Measurements from ENCODE around the gene C16orf82.

C16orf82 gene

DNA sequence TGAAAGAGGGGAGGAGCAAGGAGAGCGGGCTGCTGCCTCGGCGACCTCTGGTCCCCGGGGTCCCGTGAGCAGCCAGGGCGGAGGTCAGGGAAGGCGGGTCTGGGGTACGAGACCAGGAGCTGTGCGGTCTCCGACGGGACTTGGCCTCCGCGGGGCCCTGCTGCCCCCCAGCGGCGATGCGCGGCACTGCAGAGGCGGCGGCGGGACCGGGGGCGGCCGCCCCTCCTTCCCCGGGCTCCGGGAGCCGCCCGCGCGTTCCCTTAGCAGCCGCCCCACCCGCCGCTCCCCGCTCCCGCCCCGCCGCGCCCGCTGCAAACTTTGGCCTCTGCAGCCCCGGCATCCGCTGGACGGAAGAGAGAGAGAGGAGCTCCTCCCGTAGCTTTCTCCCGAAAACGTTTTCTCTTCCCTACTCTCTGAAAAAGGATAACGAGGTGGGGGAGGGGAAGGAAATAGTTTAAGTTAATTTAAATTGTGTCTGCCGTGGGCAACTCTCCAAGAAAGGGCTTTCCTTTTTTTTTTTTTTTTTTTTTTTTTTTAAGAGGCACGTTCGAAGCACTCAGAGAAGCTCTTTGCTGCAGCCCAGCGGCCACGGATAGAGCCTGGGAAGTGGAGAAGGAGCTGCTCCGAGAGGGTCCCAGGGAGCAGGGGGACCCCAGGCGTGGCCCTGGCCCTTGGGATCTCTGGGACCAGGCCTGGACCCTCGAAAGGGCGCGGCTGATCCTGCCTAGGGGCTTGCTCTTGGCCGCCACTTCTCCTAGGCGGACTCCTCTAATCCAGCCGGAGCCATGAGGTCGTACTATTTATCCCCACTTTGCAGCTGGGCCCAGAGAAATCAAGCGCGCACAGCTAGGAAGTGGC is 43.2 kb downstream of the C16orf82 start:
- 8% methylated on average over 57 of the region's 61 CpGs for WGBS
- Histone ChIP-seq H3K4me1 (ENCODE audit: insufficient read depth, low read length) (peaks cover 5% of the 10 kb centered on the region; the same call in 1 of the 2 replicates), H3K4me3 (ENCODE audit: low read length) (peak overlapping the region; percentile 64), H3K27ac (ENCODE audit: low read depth, low read length) (peak overlapping the region; percentile 83), H3K9me3 (ENCODE audit: insufficient read depth, low read depth, low read length) (no peaks in the 10 kb centered on the region), H3K9ac (ENCODE audit: low read depth, low read length) (peak overlapping the region; percentile 63), H3K36me3 (ENCODE audit: insufficient read depth, low read length) (no peaks in the 10 kb centered on the region), H3K27me3 (ENCODE audit: insufficient read depth, low read length) (peaks cover 6% of the 10 kb centered on the region; the same call in 1 of the 2 replicates)

DNA sequence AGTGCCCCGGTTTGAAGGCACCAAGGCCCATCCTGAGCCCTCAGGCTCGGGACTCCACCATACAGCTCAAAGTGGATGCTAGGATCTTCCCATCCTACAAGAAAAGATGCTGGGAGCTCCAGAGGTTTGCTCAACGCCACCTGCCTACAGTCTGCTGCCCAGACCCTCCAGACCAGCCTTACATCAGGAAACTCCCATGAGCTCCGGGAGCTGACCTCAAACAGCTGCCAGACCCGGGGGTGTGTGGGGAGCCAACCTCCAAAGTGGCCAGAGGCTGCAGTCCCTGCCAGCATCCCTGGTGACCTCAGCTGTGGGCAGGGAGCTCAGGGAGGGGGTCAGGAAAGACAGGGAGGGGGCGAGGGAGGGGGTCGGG is 43.8 kb downstream of the C16orf82 start:
- H3K27ac ChIP-seq (ENCODE audit: low read depth, low read length): no peak overlapping the region

DNA sequence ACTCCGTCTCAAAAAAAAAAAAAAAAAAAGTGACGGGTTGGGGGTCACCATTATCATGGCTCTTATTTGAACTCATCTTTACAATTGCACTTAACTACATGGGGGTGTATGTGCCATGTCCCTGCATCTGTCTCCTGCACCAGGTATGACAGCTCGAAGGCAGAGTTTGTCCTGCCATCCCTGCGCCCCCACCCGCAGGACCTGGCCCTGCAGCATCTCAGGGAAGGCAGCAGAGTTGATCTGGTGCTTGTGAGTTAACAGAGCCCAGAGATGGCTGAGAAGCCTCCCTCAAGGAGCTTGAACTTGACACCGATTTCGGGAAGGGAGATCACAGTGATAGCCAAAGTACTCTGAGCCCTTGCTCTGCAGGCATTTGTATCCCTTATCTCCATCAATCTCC is 44.8 kb downstream of the C16orf82 start:
- Histone ChIP-seq H3K4me1 (ENCODE audit: insufficient read depth, low read length) (peaks cover 5% of the 10 kb centered on the region; the same call in 1 of the 2 replicates), H3K9ac (ENCODE audit: low read depth, low read length) (no peak overlapping the region), H3K9me3 (ENCODE audit: insufficient read depth, low read depth, low read length) (no peaks in the 10 kb centered on the region), H3K27ac (ENCODE audit: low read depth, low read length) (no peak overlapping the region), H3K4me3 (ENCODE audit: low read length) (no peak overlapping the region), H3K36me3 (ENCODE audit: insufficient read depth, low read length) (no peaks in the 10 kb centered on the region), H3K27me3 (ENCODE audit: insufficient read depth, low read length) (peaks cover 6% of the 10 kb centered on the region; the same call in 1 of the 2 replicates)
- WGBS: 75% methylated on average over 6 of the region's 7 CpGs

More for the DNA sequence above, 43.8 kb downstream of the C16orf82 start:
- peaks cover 5% of the 10 kb centered on the region; the same call in 1 of the 2 replicates for H3K4me1 ChIP-seq (ENCODE audit: insufficient read depth, low read length)
- H3K9ac ChIP-seq (ENCODE audit: low read depth, low read length): peak overlapping the region; percentile 63
- peaks cover 6% of the 10 kb centered on the region; the same call in 1 of the 2 replicates for H3K27me3 ChIP-seq (ENCODE audit: insufficient read depth, low read length)
- WGBS: 61% methylated on average over 7 of the region's 7 CpGs
- no peak overlapping the region for H3K4me3 ChIP-seq (ENCODE audit: low read length)
- H3K36me3 ChIP-seq (ENCODE audit: insufficient read depth, low read length): no peaks in the 10 kb centered on the region
- no peaks in the 10 kb centered on the region for H3K9me3 ChIP-seq (ENCODE audit: insufficient read depth, low read depth, low read length)

DNA sequence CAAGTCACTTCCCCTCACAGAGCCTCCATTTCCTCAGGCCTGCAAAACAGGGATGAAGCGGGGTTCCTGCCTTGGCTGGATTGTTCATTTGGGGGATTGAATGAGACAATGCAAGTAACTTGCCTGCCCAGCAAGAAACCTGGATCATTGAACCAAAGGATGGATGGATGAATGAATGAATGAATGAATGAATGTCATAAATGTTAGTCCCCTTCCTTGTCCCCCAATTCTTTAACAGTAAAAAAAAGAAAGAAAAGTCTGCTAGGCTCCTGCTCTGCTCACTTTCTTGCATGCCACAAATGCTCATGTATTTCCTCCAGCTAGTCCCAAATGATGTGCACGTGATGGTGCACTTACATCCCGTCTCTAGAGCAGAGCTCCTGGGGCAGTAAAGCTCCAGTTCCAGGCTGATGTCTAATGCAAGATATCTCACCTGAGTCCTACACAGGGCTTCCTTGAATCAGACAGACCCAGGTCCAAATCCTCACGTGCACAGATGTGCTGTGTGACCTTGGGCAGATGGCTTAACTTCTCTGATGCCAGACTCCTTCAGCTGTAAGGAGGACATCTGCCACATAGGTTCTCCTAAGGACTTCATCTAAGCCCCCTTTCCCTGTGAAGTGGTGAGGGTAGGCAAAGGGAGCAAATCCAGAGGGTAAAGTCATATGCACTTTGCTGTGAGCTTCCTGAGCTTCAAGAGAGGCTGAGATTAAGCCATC is 45.5 kb downstream of the C16orf82 start:
- H3K9me3 ChIP-seq (ENCODE audit: insufficient read depth, low read depth, low read length): no peaks in the 10 kb centered on the region
- no peak overlapping the region for H3K9ac ChIP-seq (ENCODE audit: low read depth, low read length)
- no peaks in the 10 kb centered on the region for H3K36me3 ChIP-seq (ENCODE audit: insufficient read depth, low read length)
- peaks cover 6% of the 10 kb centered on the region; the same call in 1 of the 2 replicates for H3K27me3 ChIP-seq (ENCODE audit: insufficient read depth, low read length)
- H3K4me1 ChIP-seq (ENCODE audit: insufficient read depth, low read length): peaks cover 5% of the 10 kb centered on the region; the same call in 1 of the 2 replicates
- no peak overlapping the region for H3K27ac ChIP-seq (ENCODE audit: low read depth, low read length)
- 95% methylated on average over 4 of the region's 4 CpGs for WGBS
- H3K4me3 ChIP-seq (ENCODE audit: low read length): no peak overlapping the region

DNA sequence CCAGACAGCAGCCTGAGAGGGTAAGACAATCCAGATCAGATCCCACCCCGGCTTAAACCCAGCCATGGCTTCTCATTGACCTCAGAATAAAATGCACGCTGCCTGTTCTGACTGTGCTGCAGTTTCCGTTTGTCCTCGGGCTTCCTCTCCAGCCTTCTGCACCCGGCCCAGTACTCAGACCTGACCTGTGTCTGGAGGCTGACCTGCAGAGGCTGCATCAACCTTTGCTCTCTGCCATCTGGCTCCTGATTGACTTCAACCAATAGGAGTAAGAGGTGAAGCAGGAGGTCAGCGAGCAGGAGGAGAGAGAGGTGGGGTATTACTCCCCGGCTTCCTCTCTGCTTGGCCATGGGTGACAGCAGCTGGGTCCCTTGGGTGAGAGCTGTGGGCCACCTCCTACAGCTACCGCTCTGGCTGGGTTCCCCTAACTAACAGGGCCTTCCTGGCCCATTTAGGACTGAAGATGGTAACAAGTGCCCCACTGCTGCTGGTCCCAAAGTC is 46.7 kb downstream of the C16orf82 start:
- Histone ChIP-seq H3K27ac (ENCODE audit: low read depth, low read length) (no peak overlapping the region), H3K36me3 (ENCODE audit: insufficient read depth, low read length) (no peaks in the 10 kb centered on the region), H3K4me3 (ENCODE audit: low read length) (no peak overlapping the region), H3K27me3 (ENCODE audit: insufficient read depth, low read length) (peaks cover 6% of the 10 kb centered on the region; the same call in 1 of the 2 replicates), H3K9me3 (ENCODE audit: insufficient read depth, low read depth, low read length) (no peaks in the 10 kb centered on the region), H3K9ac (ENCODE audit: low read depth, low read length) (no peak overlapping the region), H3K4me1 (ENCODE audit: insufficient read depth, low read length) (peaks cover 5% of the 10 kb centered on the region; the same call in 1 of the 2 replicates)
- whole genome bisulfite sequencing: 86% methylated on average over 8 of the region's 8 CpGs

DNA sequence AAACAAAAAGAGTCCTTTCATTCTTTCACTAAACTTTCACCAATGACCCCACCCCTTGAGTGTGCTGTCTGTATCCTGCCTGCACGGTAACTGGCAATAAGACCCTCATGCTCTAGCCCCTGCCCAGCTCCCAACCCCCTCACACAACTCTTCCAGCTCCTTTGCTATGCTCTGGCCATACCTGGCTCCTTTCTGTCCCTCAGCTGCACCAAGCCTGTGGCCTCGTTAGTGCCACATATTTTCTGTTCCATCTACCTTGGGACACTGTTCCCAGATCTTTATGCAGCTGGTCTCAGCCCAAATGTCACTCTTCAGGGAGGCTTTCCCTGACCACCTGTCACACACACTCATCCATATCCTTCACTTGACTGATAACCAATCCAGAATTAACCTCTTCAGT is 47.3 kb downstream of the C16orf82 start:
- Histone ChIP-seq H3K27me3 (ENCODE audit: insufficient read depth, low read length) (peaks cover 3% of the 10 kb centered on the region; the same call in 1 of the 2 replicates), H3K4me1 (ENCODE audit: insufficient read depth, low read length) (peaks cover 5% of the 10 kb centered on the region; the same call in 1 of the 2 replicates), H3K27ac (ENCODE audit: low read depth, low read length) (no peak overlapping the region), H3K36me3 (ENCODE audit: insufficient read depth, low read length) (no peaks in the 10 kb centered on the region), H3K4me3 (ENCODE audit: low read length) (no peak overlapping the region), H3K9ac (ENCODE audit: low read depth, low read length) (no peak overlapping the region), H3K9me3 (ENCODE audit: insufficient read depth, low read depth, low read length) (no peaks in the 10 kb centered on the region)
- WGBS: 83% methylated on average over 2 of the region's 2 CpGs

DNA sequence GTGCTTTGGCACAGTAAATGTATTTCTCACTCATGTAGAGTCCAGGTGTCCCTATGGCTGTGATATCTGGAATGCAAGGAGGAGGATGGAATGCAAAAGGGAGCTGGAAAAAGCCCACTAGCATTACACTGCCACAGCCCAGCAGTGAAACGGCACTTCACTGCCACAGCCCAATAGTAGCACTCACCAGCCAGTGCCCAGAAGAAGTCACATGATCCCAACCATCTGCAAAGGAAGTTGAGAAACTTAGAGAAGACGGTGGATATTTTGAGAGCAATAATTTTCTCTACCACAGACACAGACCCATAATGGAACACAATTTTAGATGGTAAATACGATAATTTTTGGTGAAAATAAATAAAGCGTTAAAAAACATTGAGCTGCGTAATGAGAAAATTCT is 51.8 kb downstream of the C16orf82 start:
- 100% methylated on average over 2 of the region's 5 CpGs for WGBS
- Histone ChIP-seq H3K9me3 (ENCODE audit: insufficient read depth, low read depth, low read length) (peaks cover 12% of the 10 kb centered on the region), H3K9ac (ENCODE audit: low read depth, low read length) (no peak overlapping the region), H3K27ac (ENCODE audit: low read depth, low read length) (no peak overlapping the region), H3K27me3 (ENCODE audit: insufficient read depth, low read length) (no peaks in the 10 kb centered on the region), H3K4me3 (ENCODE audit: low read length) (no peak overlapping the region), H3K4me1 (ENCODE audit: insufficient read depth, low read length) (no peaks in the 10 kb centered on the region), H3K36me3 (ENCODE audit: insufficient read depth, low read length) (no peaks in the 10 kb centered on the region)
